ENCODE data around the gene POLR2B.
"Not testable (repeated sequence)": the region's sequence is repeated elsewhere in the genome, so short reads cannot be mapped to it uniquely, and the experiment has no call there.

The POLR2B gene

GRCh38 chr4:56978750-56979303, at the start of gene POLR2B:
TSS of gene POLR2B (plus strand) at chr4:56978896. CDS start at chr4:56978986, 90 bp downstream.
- DNase-seq, result peak; percentile 91 to 92

GRCh38 chr4:56930638-56931037, 48.1 kb upstream of the POLR2B start:
- no peak for DNase-seq

DNA sequence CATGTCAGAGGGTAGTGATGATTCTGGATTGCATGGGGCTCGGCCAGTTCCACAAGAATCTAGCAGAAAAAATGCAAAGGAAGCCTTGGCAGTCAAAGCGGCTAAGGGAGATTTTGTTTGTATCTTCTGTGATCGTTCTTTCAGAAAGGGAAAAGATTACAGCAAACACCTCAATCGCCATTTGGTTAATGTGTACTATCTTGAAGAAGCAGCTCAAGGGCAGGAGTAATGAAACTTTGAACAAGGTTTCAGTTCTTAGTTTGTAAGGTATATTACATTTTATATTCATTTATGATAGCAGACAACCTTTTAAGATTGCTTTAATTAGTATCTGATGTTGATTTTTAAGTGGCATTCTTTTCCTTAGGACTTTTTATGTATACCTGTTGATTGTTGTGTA, 46.8 kb upstream of the POLR2B start:
- no peak for DNase-seq

GRCh38 chr4:56937262-56937661, 41.4 kb upstream of the POLR2B start:
- no peak for DNase-seq

DNA sequence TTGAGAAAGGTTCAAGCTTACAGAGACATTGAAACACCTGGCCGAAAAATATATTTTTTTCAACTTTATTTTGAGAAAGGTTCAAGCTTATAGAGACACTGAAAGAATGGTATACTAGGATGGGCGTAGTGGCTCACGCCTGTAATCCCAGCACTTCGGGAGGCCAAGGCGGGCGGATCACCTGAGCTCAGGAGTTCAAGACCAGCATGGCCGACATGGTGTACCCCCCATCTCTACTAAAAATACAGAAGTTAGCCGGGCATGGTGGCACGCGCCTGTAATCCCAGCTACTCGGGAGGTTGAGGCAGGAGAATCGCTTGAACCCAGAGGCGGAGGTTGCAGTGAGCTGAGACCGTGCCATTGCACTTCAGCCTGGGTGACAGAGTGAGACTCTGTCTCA, 38.9 kb upstream of the POLR2B start:
- DNase-seq, result not testable (repeated sequence)

DNA sequence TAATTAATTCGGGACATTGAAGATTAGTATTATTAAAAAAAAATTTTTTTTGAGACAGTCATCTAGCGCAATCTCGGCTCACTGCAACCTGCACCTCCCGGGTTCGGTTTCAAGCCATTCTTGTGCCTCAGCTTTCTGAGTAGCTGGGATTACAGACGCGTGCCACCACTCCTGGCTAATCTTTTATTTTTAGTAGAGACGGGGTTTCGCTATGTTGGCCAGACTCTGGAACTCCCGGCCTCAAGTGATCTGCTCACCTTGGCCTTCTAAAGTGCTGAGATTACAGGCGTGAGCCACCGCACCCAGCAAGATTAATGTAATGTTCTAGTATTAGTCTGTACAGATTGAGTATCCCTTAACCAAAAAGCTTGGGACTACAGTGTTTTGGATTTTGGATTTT, 38.3 kb upstream of the POLR2B start:
- no peak for DNase-seq

DNA sequence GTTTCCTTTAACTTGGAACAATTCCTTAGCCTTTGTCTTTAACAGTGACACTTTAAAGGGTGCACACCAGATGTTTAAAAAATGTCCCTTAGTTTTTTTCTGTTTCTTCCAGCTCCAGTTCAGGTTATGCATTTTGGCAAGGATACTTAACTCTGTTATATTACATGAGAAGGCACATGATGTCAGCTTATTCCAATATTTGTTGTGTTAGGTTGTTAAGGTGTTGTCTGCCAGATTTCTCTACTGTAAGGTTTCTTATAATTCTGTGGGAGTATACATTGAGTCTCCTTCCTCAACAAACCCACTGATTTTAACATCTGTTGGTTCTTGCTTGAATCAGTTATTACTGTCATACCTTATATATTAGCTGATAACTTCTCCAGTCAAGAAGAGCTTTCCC, 37.7 kb upstream of the POLR2B start:
- no peak for DNase-seq

DNA sequence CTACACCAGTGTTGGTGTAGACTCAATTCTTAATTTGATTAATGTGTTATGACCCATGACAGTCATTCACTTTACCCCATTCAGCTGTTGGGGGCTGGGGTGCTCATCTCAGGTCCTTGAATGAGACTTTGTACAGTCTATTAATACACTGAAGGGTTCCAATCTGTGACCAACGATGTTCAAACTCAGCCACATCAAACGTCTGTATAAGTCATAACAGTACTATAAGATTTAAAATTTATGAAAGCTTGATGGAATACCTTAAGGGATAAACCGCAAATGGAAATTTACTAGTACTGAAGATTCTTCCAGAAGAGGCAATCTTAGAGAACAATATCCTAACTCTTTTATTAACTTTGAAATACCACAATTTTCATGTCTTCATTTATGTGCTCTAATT, 37.3 kb upstream of the POLR2B start:
- DNase-seq, result no peak

GRCh38 chr4:56953680-56954520, 24.8 kb upstream of the POLR2B start:
- no peak for DNase-seq

- peak in 1 of 2 donors; percentile 57 for DNase-seq
Observed at GRCh38 chr4:56958111-56958517, 20.6 kb upstream of the POLR2B start.

GRCh38 chr4:56959100-56959499, 19.6 kb upstream of the POLR2B start:
- DNase-seq, result no peak

- no peak for DNase-seq
Observed at GRCh38 chr4:56961107-56961500, 17.6 kb upstream of the POLR2B start.

DNA sequence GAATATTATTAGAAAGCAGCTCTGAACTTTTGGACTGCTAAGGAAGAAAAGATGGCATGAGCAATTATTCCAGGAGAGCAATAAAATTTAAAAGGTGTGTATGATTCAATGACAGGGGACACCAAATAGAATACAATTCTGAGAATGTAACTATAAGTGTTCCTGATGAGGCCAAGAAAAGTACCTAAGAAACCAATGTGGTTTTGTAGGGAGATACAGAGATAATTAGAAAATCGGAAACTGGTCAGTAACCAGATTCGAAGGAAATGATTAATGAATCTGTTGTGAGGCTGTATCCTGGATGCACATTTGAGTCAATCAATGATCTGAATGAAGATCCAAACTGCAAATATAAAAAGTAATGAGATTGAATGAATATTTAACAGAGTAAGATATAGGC, 7.3 kb upstream of the POLR2B start:
- no peak for DNase-seq

- no peak for DNase-seq
Observed at GRCh38 chr4:56972389-56972788, 6.3 kb upstream of the POLR2B start.

DNA sequence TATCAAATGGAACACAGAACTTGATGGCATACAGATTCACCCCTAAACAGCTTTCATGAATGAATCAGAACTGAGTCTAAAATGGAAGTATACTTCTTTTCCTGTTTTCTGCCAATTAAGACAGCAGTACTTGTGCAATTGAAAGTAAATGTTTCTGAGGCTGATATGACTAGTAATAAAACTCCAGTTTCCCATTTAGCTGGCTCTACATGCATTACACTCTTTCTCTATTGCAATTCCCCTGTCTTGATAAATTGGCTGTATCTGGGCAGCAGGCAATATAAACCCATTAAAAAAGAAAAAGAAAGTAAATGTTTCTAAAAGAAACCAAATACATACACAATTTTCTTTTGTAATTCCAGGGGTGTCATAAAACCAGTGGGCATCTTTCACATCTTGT, 5.9 kb upstream of the POLR2B start:
- no peak for DNase-seq

DNA sequence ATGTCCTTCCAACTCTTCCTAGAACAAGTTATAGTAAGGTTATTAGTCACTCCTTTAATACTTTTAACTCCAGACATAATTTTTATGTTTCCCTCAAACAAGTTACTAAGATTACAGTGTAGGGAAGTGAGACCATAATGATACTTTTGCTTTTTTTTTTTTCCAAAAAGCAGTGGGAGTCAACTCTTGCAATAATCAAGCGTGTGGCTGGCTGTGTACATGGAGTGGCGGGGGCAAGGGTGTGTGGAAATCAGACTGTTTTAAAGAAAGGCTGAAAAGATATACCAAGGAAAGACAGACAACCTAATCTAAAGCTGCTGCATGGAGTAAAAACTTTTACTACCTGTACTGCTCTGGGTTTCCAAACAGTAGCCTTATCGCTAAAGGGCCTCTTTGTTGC, 5.4 kb upstream of the POLR2B start:
- no peak for DNase-seq

DNA sequence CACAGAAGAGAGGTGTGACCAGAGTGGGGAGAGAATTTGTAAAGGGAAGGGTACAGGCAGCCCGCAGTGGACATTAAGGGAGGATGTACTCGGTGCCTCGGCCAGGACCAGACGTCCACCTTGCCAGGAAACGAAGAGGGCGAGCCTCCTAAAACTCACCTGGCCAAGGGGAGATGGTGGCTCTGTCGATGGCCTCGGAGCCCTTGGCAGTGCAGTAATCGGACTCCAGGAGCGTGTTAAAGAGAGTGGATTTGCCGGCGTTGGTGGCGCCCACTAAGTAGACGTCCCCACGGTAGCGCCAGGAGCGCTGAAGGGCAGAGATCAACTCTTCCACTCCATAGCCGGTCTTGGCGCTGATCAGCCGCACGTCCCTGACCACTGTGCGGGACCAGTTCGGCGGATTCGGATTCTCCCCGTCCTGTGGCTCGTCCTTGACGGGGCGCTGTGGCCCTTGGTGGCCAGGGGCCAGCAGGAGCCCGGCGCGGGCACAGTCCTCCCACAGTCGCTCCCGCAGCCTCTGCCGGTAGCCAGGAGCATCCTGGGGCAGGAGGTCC, 2.3 kb upstream of the POLR2B start:
- no peak for DNase-seq

DNA sequence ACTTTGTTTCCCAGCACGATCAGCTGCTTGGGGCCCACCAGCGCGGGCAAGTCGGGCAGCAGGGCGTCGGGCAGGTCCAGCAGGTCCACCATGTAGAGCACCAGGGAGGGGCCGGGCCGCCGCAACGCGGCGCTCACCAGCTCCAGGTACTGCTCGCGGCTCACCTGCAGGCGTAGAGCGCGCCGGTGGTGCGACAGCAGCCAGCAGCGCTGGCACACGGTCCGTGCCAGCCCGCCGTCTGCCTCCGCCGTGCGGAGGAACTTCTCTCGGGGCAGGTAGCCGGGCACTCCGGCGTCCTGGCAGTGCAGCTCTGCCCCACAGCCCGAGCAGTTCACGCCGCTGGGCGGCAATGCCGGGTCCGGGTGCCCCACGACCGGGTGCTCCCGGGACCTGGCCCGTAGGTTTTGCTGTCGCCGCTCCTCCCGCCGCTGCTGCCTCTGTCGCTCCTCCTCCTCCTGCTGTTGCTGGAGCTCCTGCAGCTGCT, 1.8 kb upstream of the POLR2B start:
- peak; percentile 35 to 53 for DNase-seq

DNA sequence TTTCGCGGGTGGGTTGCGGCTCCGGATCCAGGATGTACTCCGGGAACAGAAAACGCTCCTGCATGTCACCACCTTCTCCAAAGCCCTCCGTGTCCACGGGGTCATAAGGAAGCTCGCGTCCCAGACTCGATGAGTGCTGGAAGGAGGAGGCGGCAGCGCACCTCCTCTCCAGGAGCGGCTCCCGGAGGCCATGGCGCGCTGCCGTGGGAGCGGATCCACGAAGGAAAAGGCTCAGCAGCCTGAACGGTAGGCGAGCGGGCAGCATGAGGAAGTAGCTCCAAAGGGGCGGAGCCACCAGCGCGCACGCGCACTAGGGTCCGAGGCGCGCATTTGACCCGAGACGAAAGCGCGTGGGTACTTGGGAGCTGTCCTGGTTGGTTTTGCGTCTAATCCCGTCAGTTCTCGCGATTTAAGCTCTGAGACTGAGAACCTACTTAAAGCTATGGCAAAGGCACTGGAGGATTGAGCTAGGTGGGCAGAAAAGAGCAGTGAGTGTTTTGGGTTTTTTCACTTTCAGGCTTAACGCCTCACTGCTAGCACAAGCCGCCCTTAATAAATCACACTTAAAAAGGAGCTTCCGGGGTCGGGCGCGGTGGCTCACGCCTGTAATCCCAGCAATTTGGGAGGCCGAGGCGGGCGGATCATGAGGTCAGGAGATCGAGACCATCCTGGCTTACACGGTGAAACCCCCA, 1.2 kb upstream of the POLR2B start, which contains the start of gene NOA1:
Gene NOA1, minus strand, starts transcription at position 286 of the 692 bp plus-strand sequence. Its CDS starts 21 bp downstream, at position 265.
- DNase-seq, result peak; percentile 98 to 99

DNA sequence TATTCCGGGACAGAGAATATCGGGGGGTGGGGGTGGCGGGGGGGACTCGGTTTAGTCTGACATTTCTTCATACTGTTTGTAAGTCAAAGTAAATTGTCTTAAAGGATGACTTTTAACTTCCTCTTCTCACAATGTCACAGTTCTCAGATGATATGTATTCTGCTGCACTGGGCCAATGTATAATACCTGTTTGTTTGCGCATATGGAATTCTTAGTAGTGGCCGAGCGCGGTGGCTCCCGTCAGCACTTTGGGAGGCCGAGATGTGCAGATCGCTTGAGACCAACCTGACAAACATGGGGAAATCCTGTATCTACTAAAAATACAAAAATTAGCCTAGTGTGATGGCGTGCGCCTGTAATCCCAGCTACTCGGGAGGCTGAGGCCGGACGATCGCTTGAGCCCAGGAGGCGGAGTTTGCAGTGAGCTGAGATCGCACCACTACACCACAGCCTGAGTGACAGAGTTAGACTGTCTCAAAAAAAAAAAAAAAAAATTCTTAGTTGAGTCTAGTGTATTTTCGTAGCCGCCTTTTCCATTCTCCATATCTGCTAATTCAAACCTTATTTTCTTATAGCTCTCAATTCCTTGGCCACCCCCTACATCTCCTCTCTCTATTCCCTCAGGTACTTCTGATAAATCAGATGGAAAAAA, 851 bp downstream of the POLR2B start:
- peak; percentile 29 to 50 for DNase-seq

GRCh38 chr4:56981795-56982201, 3.1 kb downstream of the POLR2B start:
- DNase-seq, result peak in 1 of 2 donors; percentile 15

DNA sequence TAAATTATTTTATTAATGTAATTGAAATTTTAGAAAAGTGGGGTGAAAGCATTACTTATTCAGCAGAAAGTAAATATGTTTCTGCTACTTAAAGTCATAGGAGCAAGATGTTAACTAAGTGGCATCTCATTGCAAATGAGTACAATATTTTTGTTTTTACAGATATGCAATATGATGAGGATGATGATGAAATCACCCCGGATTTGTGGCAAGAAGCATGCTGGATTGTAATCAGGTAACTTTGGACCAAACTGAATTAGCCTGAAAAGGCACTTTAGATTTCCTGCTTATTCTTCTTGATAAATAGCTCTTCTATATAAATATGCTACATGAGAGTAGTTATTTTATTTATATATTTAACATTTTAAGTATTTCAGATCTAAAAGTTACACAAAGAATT, 7.5 kb downstream of the POLR2B start:
- no peak for DNase-seq

GRCh38 chr4:56986952-56987351, 8.3 kb downstream of the POLR2B start:
- DNase-seq, result no peak
